Esophagus muscularis mucosa (tissue), 4 donors: ENCODE data around the gene ANGPT4. TPM values are rescaled to one million over a fixed set of nuclear protein-coding genes. Genes with fewer than 3 reads are reported as not detected.

ENCODE experiments used
- DNase-seq: peaks from one replicate; pipeline ENCODE4 v3.0.0-alpha.2; 2017; ENCODE audit errors: extremely low spot score
- H3K27ac ChIP-seq, 4 donors: fragments of 200-600 bp; sonication (generic); replicated peaks in 1 of 4; 1 replicate in 3 of 4; 2 replicates in 1 of 4; pipeline ENCODE4 v1.5.1; 2016 to 2019; ENCODE audit warnings: mild to moderate bottlenecking in 1 of 4
- H3K27me3 ChIP-seq, 4 donors: fragments of 200-600 bp; sonication (generic); one replicate each; pipeline versions ENCODE4 v1.5.1 to v1.6.0; 2016 to 2019
- H3K36me3 ChIP-seq, 4 donors: fragments of 200-600 bp; sonication (generic); one replicate each; pipeline ENCODE4 v1.5.1; 2016 to 2019
- H3K4me1 ChIP-seq, 4 donors: fragments of 200-600 bp; sonication (generic); one replicate each; pipeline ENCODE4 v1.5.1; 2016 to 2019
- H3K4me3 ChIP-seq, 4 donors: fragments of 200-600 bp; sonication (generic); 1 replicate in 2 of 4; 2 replicates in 2 of 4; pipeline ENCODE4 v1.5.1; 2016 to 2019; ENCODE audit warnings: mild to moderate bottlenecking in 4 of 4, moderate library complexity in 1 of 4
- H3K9me3 ChIP-seq, 4 donors: fragments of 200-600 bp; sonication (generic); 1 replicate in 3 of 4; 2 replicates in 1 of 4; pipeline ENCODE4 v1.5.1; 2016 to 2019
- CTCF ChIP-seq, 3 experiments: fragments of 200-600 bp in 2 of 3; fragments of 450-650 bp in 1 of 3; sonication (generic) in 2 of 3; IDR thresholded peaks; one replicate each; pipeline ENCODE4 v1.5.1; 2017 to 2019; ENCODE audit warnings: antibody characterized with exemption in 3 of 3, mild to moderate bottlenecking in 2 of 3, moderate library complexity in 1 of 3
- EP300 ChIP-seq: sonication (generic); formaldehyde crosslinking; IDR thresholded peaks from one replicate; pipeline ENCODE4 v1.6.1; 2017; ENCODE audit warnings: antibody characterized with exemption
- POLR2A ChIP-seq: fragments of 450-650 bp; IDR thresholded peaks from one replicate; pipeline ENCODE4 v1.6.1; 2017; ENCODE audit warnings: antibody characterized with exemption, moderate library complexity, mild to moderate bottlenecking, low read depth
- POLR2AphosphoS5 ChIP-seq, 2 donors: sonication (generic); formaldehyde crosslinking; IDR thresholded peaks; one replicate each; pipeline ENCODE4 v1.6.1; 2017; ENCODE audit warnings: antibody characterized with exemption in 2 of 2
- WGBS: methylation state at CpG from one replicate; pipeline ENCODE4 v1.1.5; 2018; 5-methylcytosine and 5-hydroxymethylcytosine counted together
- intact Hi-C: fragments of 100-400 bp; cut with DNase I; formaldehyde crosslinking; loops from one replicate; pipeline ENCODE4 v1.15.1; 2023
- total RNA-seq, 4 donors: library from RNA; depleted of rRNA; stranded (reverse); fragments of >200 nt; gene quantifications; one replicate each; pipeline versions ENCODE4 v1.1.0 to v1.2.1, GENCODE V29; 2016

ANGPT4 gene
- total RNA-seq, 4 donors from 2014 or later, result under 0.01 to 0.46 (median 0.13) TPM; not detected in 1

GRCh38 chr20:956330-956951, 40.3 kb upstream of the ANGPT4 start:
- H3K4me3 ChIP-seq, result no peak overlapping the region
- TF ChIP-seq EP300 (no peak), POLR2AphosphoS5 (IDR thresholded peaks at IDR 0.05) (no peak), CTCF (IDR thresholded peaks at IDR 0.05) (peak; percentile 89 to 95 (median 89)), POLR2A (no peak)
- peaks cover 3 to 6% (median 4%) of the 10 kb centered on the region in 4 donors for H3K4me1 ChIP-seq
- no peak for DNase-seq
- H3K27me3 ChIP-seq, result peaks cover 0 to 85% (median 14%) of the 10 kb centered on the region in 4 donors
- 16% methylated on average over 13 of the region's 13 CpGs for WGBS
- no peaks in the 10 kb centered on the region for H3K36me3 ChIP-seq
- intact Hi-C loops, result loop anchor here (1.0 to 10.0 kb wide), 2 partner anchors 140 to 258 kb away; no protein-coding TSS in a partner anchor
- no peaks in the 10 kb centered on the region for H3K9me3 ChIP-seq
- H3K27ac ChIP-seq, result no peak overlapping the region

GRCh38 chr20:955656-956055, 39.5 kb upstream of the ANGPT4 start:
- Histone ChIP-seq H3K9me3 (no peaks in the 10 kb centered on the region), H3K4me1 (peaks cover 3 to 6% (median 4%) of the 10 kb centered on the region in 4 donors), H3K27ac (no peak overlapping the region), H3K4me3 (no peak overlapping the region), H3K36me3 (no peaks in the 10 kb centered on the region), H3K27me3 (peaks cover 0 to 81% (median 14%) of the 10 kb centered on the region in 4 donors)
- 74% methylated on average over 7 of the region's 7 CpGs for WGBS
- TF ChIP-seq POLR2AphosphoS5 (IDR thresholded peaks at IDR 0.05) (no peak), POLR2A (no peak), EP300 (no peak), CTCF (IDR thresholded peaks at IDR 0.05) (no peak)
- intact Hi-C loops, result loop anchor here (1.0 to 10.0 kb wide), 2 partner anchors 139 to 259 kb away; no protein-coding TSS in a partner anchor
- no peak for DNase-seq

- no peak for DNase-seq
- no peak for TF ChIP-seq POLR2A
- TF ChIP-seq POLR2AphosphoS5 (IDR thresholded peaks at IDR 0.05), result no peak
- TF ChIP-seq CTCF (IDR thresholded peaks at IDR 0.05), result no peak
- no peak for TF ChIP-seq EP300
These were observed 39.0 kb upstream of the ANGPT4 start for GRCh38 chr20:955111-955510.

GRCh38 chr20:953742-954141, 37.6 kb upstream of the ANGPT4 start:
- H3K27ac ChIP-seq, result no peak overlapping the region
- no peaks in the 10 kb centered on the region for H3K9me3 ChIP-seq
- H3K4me3 ChIP-seq, result no peak overlapping the region
- peaks cover 3 to 6% (median 4%) of the 10 kb centered on the region in 4 donors for H3K4me1 ChIP-seq
- WGBS, result 45% methylated on average over 11 of the region's 11 CpGs
- TF ChIP-seq EP300 (no peak), POLR2AphosphoS5 (IDR thresholded peaks at IDR 0.05) (no peak), POLR2A (no peak), CTCF (IDR thresholded peaks at IDR 0.05) (no peak)
- DNase-seq, result no peak
- peaks cover 0 to 79% (median 14%) of the 10 kb centered on the region in 4 donors for H3K27me3 ChIP-seq
- H3K36me3 ChIP-seq, result no peaks in the 10 kb centered on the region
- intact Hi-C loops, result loop anchor here (10.0 kb wide), 1 partner anchor 261 kb away; no protein-coding TSS in a partner anchor

More at GRCh38 chr20:955111-955510, 39.0 kb upstream of the ANGPT4 start:
- Histone ChIP-seq H3K9me3 (no peaks in the 10 kb centered on the region), H3K4me3 (no peak overlapping the region), H3K27me3 (peaks cover 0 to 81% (median 14%) of the 10 kb centered on the region in 4 donors), H3K36me3 (no peaks in the 10 kb centered on the region), H3K4me1 (peaks cover 3 to 6% (median 4%) of the 10 kb centered on the region in 4 donors), H3K27ac (no peak overlapping the region)
- intact Hi-C loops, result loop anchor here (10.0 kb wide), 1 partner anchor 260 kb away; no protein-coding TSS in a partner anchor
- WGBS, result 60% methylated on average over 3 of the region's 3 CpGs
